Trophoblast cell (in vitro differentiated cells and primary cell): ENCODE measurements around the gene AIF1L.

ENCODE experiments used
- DNase-seq, 2 donors: peaks; one replicate each; pipeline ENCODE4 v3.0.0-alpha.2; 2016
- H2AFZ ChIP-seq: 2 replicates; pipeline ENCODE4 v1.6.1; 2013; ENCODE audit warnings: low read length, moderate library complexity, mild to moderate bottlenecking; ENCODE audit not compliant: insufficient read depth, poor library complexity
- H2AK5ac ChIP-seq: 2 replicates; pipeline ENCODE4 v1.6.1; 2013; ENCODE audit warnings: mild to moderate bottlenecking, low read length
- H2BK120ac ChIP-seq: 2 replicates; pipeline ENCODE4 v1.6.1; 2013; ENCODE audit warnings: low read length, mild to moderate bottlenecking, moderate library complexity; ENCODE audit not compliant: insufficient read depth, poor library complexity
- H2BK12ac ChIP-seq: 2 replicates; pipeline ENCODE4 v1.6.1; 2013; ENCODE audit warnings: mild to moderate bottlenecking, low read length, moderate library complexity
- H2BK5ac ChIP-seq: 2 replicates; pipeline ENCODE4 v1.6.1; 2013; ENCODE audit warnings: low read length, low read depth, moderate library complexity, mild to moderate bottlenecking; ENCODE audit not compliant: poor library complexity
- H3K14ac ChIP-seq: 2 replicates; pipeline ENCODE4 v1.6.1; 2013; ENCODE audit warnings: mild to moderate bottlenecking, low read length
- H3K18ac ChIP-seq: 2 replicates; pipeline ENCODE4 v1.6.1; 2013; ENCODE audit warnings: mild to moderate bottlenecking, low read length
- H3K23ac ChIP-seq: 2 replicates; pipeline ENCODE4 v1.6.1; 2013; ENCODE audit warnings: low read length
- H3K27ac ChIP-seq: 2 replicates; pipeline ENCODE4 v1.5.1; 2013; ENCODE audit warnings: low read depth, mild to moderate bottlenecking, inconsistent platforms, low read length, moderate library complexity
- H3K27me3 ChIP-seq: 2 replicates; pipeline ENCODE4 v1.6.1; 2013; ENCODE audit warnings: inconsistent platforms, mild to moderate bottlenecking, low read length, moderate library complexity; ENCODE audit not compliant: insufficient read depth
- H3K36me3 ChIP-seq, 2 experiments: 1 replicate in 1 of 2; 2 replicates in 1 of 2; pipeline ENCODE4 v1.6.1; 2013; ENCODE audit warnings: low read length in 2 of 2, mild to moderate bottlenecking in 2 of 2, moderate library complexity in 1 of 2; ENCODE audit not compliant: insufficient read depth in 2 of 2, control insufficient read depth in 1 of 2
- H3K4ac ChIP-seq: 2 replicates; pipeline ENCODE4 v1.6.1; 2013; ENCODE audit warnings: low read depth, mild to moderate bottlenecking, low read length, moderate library complexity
- H3K4me1 ChIP-seq, 2 experiments: 1 replicate in 1 of 2; 2 replicates in 1 of 2; pipeline ENCODE4 v1.6.1; 2013; ENCODE audit warnings: low read length in 2 of 2, mild to moderate bottlenecking in 2 of 2, moderate library complexity in 1 of 2; ENCODE audit not compliant: insufficient read depth in 2 of 2, control insufficient read depth in 1 of 2
- H3K4me2 ChIP-seq: 2 replicates; pipeline ENCODE4 v1.6.1; 2013; ENCODE audit warnings: inconsistent platforms, mild to moderate bottlenecking, low read length, moderate library complexity
- H3K4me3 ChIP-seq: 2 replicates; pipeline ENCODE4 v1.5.1; 2013; ENCODE audit warnings: mild to moderate bottlenecking, low read depth, low read length, inconsistent platforms
- H3K79me1 ChIP-seq: one replicate; pipeline ENCODE4 v1.6.1; 2013; ENCODE audit warnings: low read length
- H3K79me2 ChIP-seq: 2 replicates; pipeline ENCODE4 v1.6.1; 2013; ENCODE audit warnings: low read length, mild to moderate bottlenecking; ENCODE audit not compliant: control insufficient read depth, insufficient read depth, poor library complexity
- H3K9ac ChIP-seq: 2 replicates; pipeline ENCODE4 v1.6.1; 2013; ENCODE audit warnings: mild to moderate bottlenecking, low read length
- H3K9me3 ChIP-seq: 2 replicates; pipeline ENCODE4 v1.6.1; 2013; ENCODE audit warnings: low read depth, mild to moderate bottlenecking, control low read depth, inconsistent platforms, low read length; ENCODE audit not compliant: insufficient read depth
- H4K12ac ChIP-seq: 2 replicates; pipeline ENCODE4 v1.6.1; 2013; ENCODE audit warnings: low read depth, mild to moderate bottlenecking, low read length, moderate library complexity
- H4K8ac ChIP-seq: 2 replicates; pipeline ENCODE4 v1.6.1; 2013; ENCODE audit warnings: low read depth, mild to moderate bottlenecking, low read length, moderate library complexity
- H4K91ac ChIP-seq: one replicate; pipeline ENCODE4 v1.6.1; 2013; ENCODE audit warnings: low read depth, mild to moderate bottlenecking, low read length, moderate library complexity
- WGBS: extraction: QIAGEN DNeasy Blood & Tissue Kit; methylation state at CpG from one replicate; pipeline ENCODE4 v1.1.7; 2013; ENCODE audit warnings: missing lambda C conversion rate; ENCODE audit not compliant: insufficient read length, insufficient coverage; ENCODE audit errors: extremely low coverage; 5-methylcytosine and 5-hydroxymethylcytosine counted together

AIF1L gene

DNA sequence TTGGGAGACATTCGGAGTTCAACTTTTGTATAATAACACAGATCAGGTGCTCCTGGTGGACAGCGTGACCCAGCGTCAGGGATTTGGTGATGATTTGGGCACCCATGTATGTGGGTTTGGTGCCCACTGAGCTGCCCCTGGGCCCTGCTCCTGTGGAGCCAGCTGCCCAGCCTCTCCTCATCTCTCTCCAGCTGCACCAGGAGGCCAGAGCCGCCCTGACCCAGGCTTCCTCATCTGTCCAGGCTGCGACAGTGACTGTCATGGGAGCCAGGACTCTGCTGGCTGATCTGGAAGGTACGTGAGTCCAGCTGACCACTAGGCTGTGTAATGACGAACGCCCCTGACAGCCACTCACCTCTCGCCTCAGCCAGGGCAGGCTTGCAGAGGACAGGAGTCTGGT lies 14.5 kb upstream of the AIF1L start:
- H2BK12ac ChIP-seq: no peak overlapping the region
- no peak overlapping the region for H3K23ac ChIP-seq
- H3K4me3 ChIP-seq: no peak overlapping the region
- no peak overlapping the region for H2BK5ac ChIP-seq
- H3K4me2 ChIP-seq: no peak overlapping the region
- no peak overlapping the region for H3K4ac ChIP-seq
- H3K27me3 ChIP-seq: no peaks in the 10 kb centered on the region
- no peak overlapping the region for H3K18ac ChIP-seq
- H3K9me3 ChIP-seq: no peaks in the 10 kb centered on the region
- H3K79me1 ChIP-seq: no peaks in the 10 kb centered on the region
- H3K14ac ChIP-seq: no peak overlapping the region
- H3K79me2 ChIP-seq: no peaks in the 10 kb centered on the region
- no peak overlapping the region for H2AK5ac ChIP-seq
- WGBS: no CpG with 5 or more reads among the region's 9 CpGs
- H3K27ac ChIP-seq: no peak overlapping the region
- DNase-seq: no peak
- no peak overlapping the region for H3K9ac ChIP-seq
- H3K36me3 ChIP-seq: no peaks in the 10 kb centered on the region
- H3K4me1 ChIP-seq: no peaks in the 10 kb centered on the region
- no peak overlapping the region for H4K12ac ChIP-seq
- H4K8ac ChIP-seq: no peak overlapping the region
- no peak overlapping the region for H2BK120ac ChIP-seq
- H4K91ac ChIP-seq: no peak overlapping the region
- H2AFZ ChIP-seq: no peak overlapping the region

- no peaks in the 10 kb centered on the region for H3K27me3 ChIP-seq
- DNase-seq: peak in 1 of 2 donors; percentile 25
These were observed 13.4 kb upstream of the AIF1L start for GRCh38 chr9:131082774-131083512.

DNA sequence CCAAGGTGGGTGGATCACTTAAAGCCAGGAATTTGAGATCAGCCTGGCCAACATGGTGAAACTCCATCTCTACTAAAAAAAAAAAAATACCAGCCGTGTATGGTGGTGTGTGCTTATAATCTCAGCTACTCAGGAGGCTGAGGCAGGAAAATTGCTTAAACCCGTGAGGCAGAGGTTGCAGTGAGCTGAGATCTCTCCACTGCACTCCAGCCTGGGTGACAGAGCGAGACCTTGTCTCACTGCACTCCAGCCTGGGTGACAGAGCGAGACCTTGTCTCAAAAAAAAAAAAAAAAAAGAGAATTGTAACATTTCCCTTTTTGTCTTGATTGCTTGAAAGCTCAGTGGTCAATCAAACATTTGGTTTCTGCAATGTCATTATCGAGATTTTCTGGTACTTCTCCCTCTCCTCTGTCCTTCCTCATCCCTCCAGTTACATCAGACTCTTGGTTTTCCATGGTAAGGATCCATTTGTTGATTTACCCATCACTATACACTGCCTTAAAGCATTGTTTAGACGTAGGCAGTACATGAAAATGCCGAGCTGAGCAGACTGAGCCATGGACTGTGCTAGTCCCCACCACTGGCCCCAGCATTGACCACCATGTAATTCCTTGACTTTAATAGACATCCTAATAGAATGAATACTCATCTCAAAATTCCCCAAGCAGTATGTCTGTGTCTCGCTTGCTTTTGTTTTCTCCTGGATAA lies 11.5 kb upstream of the AIF1L start:
- no peak overlapping the region for H3K14ac ChIP-seq
- no CpG with 5 or more reads among the region's 8 CpGs for WGBS
- no peaks in the 10 kb centered on the region for H3K79me1 ChIP-seq
- H3K4me1 ChIP-seq: no peaks in the 10 kb centered on the region
- no peak for DNase-seq
- H3K27me3 ChIP-seq: no peaks in the 10 kb centered on the region
- H4K12ac ChIP-seq: no peak overlapping the region
- no peak overlapping the region for H4K91ac ChIP-seq
- no peak overlapping the region for H2AFZ ChIP-seq
- H2AK5ac ChIP-seq: no peak overlapping the region
- no peak overlapping the region for H2BK12ac ChIP-seq
- H2BK5ac ChIP-seq: no peak overlapping the region
- H2BK120ac ChIP-seq: no peak overlapping the region
- H3K9me3 ChIP-seq: no peaks in the 10 kb centered on the region
- H4K8ac ChIP-seq: no peak overlapping the region
- no peaks in the 10 kb centered on the region for H3K36me3 ChIP-seq
- H3K23ac ChIP-seq: no peak overlapping the region
- no peak overlapping the region for H3K9ac ChIP-seq
- no peak overlapping the region for H3K4me2 ChIP-seq
- no peak overlapping the region for H3K4me3 ChIP-seq
- H3K4ac ChIP-seq: no peak overlapping the region
- H3K79me2 ChIP-seq: no peaks in the 10 kb centered on the region
- no peak overlapping the region for H3K27ac ChIP-seq
- H3K18ac ChIP-seq: no peak overlapping the region

More at GRCh38 chr9:131082774-131083512, 13.4 kb upstream of the AIF1L start:
- no peak overlapping the region for H4K91ac ChIP-seq
- no peaks in the 10 kb centered on the region for H3K4me1 ChIP-seq
- H3K9me3 ChIP-seq: no peaks in the 10 kb centered on the region
- H3K27ac ChIP-seq: no peak overlapping the region
- H3K36me3 ChIP-seq: no peaks in the 10 kb centered on the region
- H3K4me3 ChIP-seq: no peak overlapping the region
- no peaks in the 10 kb centered on the region for H3K79me1 ChIP-seq
- no peaks in the 10 kb centered on the region for H3K79me2 ChIP-seq
- H2AFZ ChIP-seq: no peak overlapping the region
- no peak overlapping the region for H3K4ac ChIP-seq
- H2BK12ac ChIP-seq: no peak overlapping the region
- H4K12ac ChIP-seq: no peak overlapping the region
- no peak overlapping the region for H3K9ac ChIP-seq
- H2BK120ac ChIP-seq: no peak overlapping the region
- no peak overlapping the region for H3K14ac ChIP-seq
- no peak overlapping the region for H3K23ac ChIP-seq
- no peak overlapping the region for H4K8ac ChIP-seq
- no peak overlapping the region for H3K18ac ChIP-seq
- no CpG with 5 or more reads among the region's 11 CpGs for WGBS
- H2AK5ac ChIP-seq: no peak overlapping the region
- no peak overlapping the region for H2BK5ac ChIP-seq
- H3K4me2 ChIP-seq: no peak overlapping the region

GRCh38 chr9:131085370-131086122 lies 10.8 kb upstream of the AIF1L start:
- Histone ChIP-seq H3K4ac (no peak overlapping the region), H2AK5ac (no peak overlapping the region), H3K27ac (no peak overlapping the region), H2BK12ac (no peak overlapping the region), H4K12ac (no peak overlapping the region), H3K79me2 (no peaks in the 10 kb centered on the region), H2AFZ (no peak overlapping the region), H4K8ac (no peak overlapping the region), H3K4me3 (no peak overlapping the region), H2BK5ac (no peak overlapping the region), H3K18ac (no peak overlapping the region), H3K9me3 (no peaks in the 10 kb centered on the region), H3K4me1 (no peaks in the 10 kb centered on the region), H4K91ac (no peak overlapping the region), H3K9ac (no peak overlapping the region), H3K4me2 (no peak overlapping the region), H3K36me3 (no peaks in the 10 kb centered on the region), H2BK120ac (no peak overlapping the region), H3K79me1 (no peaks in the 10 kb centered on the region), H3K14ac (no peak overlapping the region), H3K27me3 (no peaks in the 10 kb centered on the region), H3K23ac (no peak overlapping the region)
- WGBS: no CpG with 5 or more reads among the region's 23 CpGs
- no peak for DNase-seq
